Lower leg skin (tissue), 4 donors: Measurements from ENCODE around the gene FAM98C. TPM values are rescaled to one million over a fixed set of nuclear protein-coding genes. Genes with fewer than 3 reads are reported as not detected.

ENCODE experiments used
- DNase-seq, 2 donors: peaks; one replicate each; pipeline ENCODE4 v3.0.0-alpha.2; 2019; ENCODE audit warnings: low spot score in 2 of 2
- H3K4me3 ChIP-seq: fragments of 200-600 bp; sonication (generic); 2 replicates; pipeline ENCODE4 v1.5.1; 2017; ENCODE audit warnings: mild to moderate bottlenecking, low read depth; ENCODE audit not compliant: poor library complexity, severe bottlenecking
- CTCF ChIP-seq, 3 donors: fragments of 450-650 bp; IDR thresholded peaks; one replicate each; pipeline ENCODE4 v1.5.1; 2016; ENCODE audit warnings: antibody characterized with exemption in 3 of 3, mild to moderate bottlenecking in 3 of 3, moderate library complexity in 2 of 3
- POLR2A ChIP-seq, 2 donors: fragments of 450-650 bp; IDR thresholded peaks; one replicate each; pipeline ENCODE4 v1.6.1; 2016 to 2017; ENCODE audit warnings: antibody characterized with exemption in 2 of 2, mild to moderate bottlenecking in 1 of 2, moderate library complexity in 1 of 2
- WGBS, 2 donors: methylation state at CpG; one replicate each; pipeline ENCODE4 v1.1.5; 2018; 5-methylcytosine and 5-hydroxymethylcytosine counted together
- intact Hi-C: fragments of 100-400 bp; cut with DNase I; formaldehyde crosslinking; loops from one replicate; pipeline ENCODE4 v1.15.0; 2023; ENCODE audit warnings: low total_unique reads
- total RNA-seq, 4 donors: library from RNA; depleted of rRNA; stranded (reverse); fragments of >200 nt; gene quantifications; one replicate each; pipeline ENCODE4 v1.1.0, GENCODE V29; 2016

Gene FAM98C
- total RNA-seq, 4 donors from 2014 or later: 53.6 to 68.5 (median 60.7) TPM

GRCh38 chr19:38389101-38389925, 13.6 kb upstream of the FAM98C start:
- TF ChIP-seq POLR2A (IDR thresholded peaks at IDR 0.05): no peak
- no peak for TF ChIP-seq CTCF (IDR thresholded peaks at IDR 0.05)
- intact Hi-C loops: no loop called here
- DNase-seq: no peak
- WGBS, 2 donors: 8 to 14% methylated on average over 25 to 27 of the region's 28 CpGs
- no peak overlapping the region for H3K4me3 ChIP-seq

DNA sequence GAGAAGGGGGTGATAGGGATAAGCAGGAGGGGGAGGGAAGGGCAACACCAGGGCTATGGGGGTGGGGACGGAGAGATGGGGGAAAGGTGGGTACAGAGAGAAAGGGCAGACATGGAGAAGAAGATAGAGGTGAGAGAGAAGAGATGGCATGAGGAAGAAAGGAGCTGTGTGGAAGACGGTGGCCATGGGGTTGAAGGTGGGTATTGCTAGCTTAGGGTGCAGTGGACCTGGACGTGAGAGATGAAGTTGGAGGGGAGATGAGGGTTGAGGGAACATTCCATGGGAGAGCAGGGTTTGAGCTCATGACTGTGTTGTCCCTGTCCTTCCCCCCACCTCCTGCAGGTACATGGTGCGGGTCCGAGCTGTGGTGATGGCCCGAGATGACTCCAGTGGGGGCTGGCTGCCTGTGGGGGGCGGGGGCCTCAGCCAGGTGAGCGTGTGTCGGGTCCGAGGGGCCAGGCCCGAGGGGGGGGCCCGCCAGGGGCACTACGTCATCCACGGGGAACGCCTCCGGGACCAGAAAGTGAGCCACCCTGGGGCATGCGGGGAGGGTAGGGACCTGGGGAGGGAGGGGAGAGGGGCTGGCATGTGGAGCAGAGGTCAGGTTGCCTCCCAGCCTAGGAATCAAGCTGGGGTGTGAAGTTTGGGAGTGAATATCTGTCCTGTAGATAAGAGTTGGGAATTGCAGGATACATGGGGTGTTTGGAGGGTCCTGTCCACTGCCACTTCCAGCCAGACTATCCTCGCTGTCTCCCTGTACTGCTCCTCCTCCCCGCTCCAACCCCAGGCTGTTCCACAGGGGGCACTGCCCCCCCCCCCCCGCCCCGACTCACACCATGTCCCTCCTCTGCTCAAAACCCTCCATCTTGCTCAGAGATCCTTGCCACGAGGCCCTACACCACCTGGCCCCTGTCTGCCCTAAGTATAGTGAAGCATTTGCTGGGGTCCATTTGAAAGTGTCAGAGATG, 12.7 kb upstream of the FAM98C start:
- TF ChIP-seq CTCF (IDR thresholded peaks at IDR 0.05) (no peak), POLR2A (IDR thresholded peaks at IDR 0.05) (no peak)

GRCh38 chr19:38391911-38392464, 10.9 kb upstream of the FAM98C start:
- DNase-seq: no peak
- no peak overlapping the region for H3K4me3 ChIP-seq
- TF ChIP-seq POLR2A (IDR thresholded peaks at IDR 0.05): no peak
- no peak for TF ChIP-seq CTCF (IDR thresholded peaks at IDR 0.05)
- intact Hi-C loops: no loop called here
- 64 to 65% methylated on average over 8 of the region's 8 CpGs for WGBS, 2 donors

More for the DNA sequence above, 12.7 kb upstream of the FAM98C start:
- H3K4me3 ChIP-seq: no peak overlapping the region
- 56 to 58% methylated on average over 18 to 20 of the region's 22 CpGs for WGBS, 2 donors
- intact Hi-C loops: no loop called here
- DNase-seq: no peak

- H3K4me3 ChIP-seq: no peak overlapping the region
- intact Hi-C loops: no loop called here
- 73 to 75% methylated on average over 6 of the region's 6 CpGs for WGBS, 2 donors
- DNase-seq: no peak
- TF ChIP-seq CTCF (IDR thresholded peaks at IDR 0.05) (no peak), POLR2A (IDR thresholded peaks at IDR 0.05) (no peak)
Observed at GRCh38 chr19:38392707-38393308, 10.1 kb upstream of the FAM98C start.

DNA sequence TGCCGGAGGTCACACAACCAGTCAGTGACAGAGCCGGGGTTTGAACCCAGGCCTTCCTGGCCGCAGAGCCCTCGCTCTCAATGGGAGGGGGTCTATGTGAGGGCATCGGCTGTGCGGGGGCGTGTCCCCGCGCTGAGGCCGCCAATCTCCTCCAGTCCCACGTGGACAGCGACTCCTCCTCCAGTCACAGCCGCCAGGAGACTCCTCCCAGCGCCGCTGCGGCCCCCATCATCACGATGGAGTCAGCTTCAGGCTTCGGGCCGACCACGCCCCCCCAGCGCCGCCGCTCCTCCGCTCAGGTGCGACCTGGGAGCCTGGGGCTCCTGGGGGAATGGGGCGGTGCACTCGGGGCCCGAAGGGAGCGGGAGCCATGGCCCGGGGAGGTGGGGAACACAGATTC, 8.4 kb upstream of the FAM98C start:
- WGBS, 2 donors: 9 to 16% methylated on average over 11 to 30 of the region's 30 CpGs
- no peak for DNase-seq

More for the DNA sequence above, 8.4 kb upstream of the FAM98C start:
- TF ChIP-seq CTCF (IDR thresholded peaks at IDR 0.05) (no peak), POLR2A (IDR thresholded peaks at IDR 0.05) (no peak)
- no peak overlapping the region for H3K4me3 ChIP-seq
- intact Hi-C loops: no loop called here
